ENCODE results near the gene EFNA2. TPM values are rescaled to one million over a fixed set of nuclear protein-coding genes. Genes with fewer than 3 reads are reported as not detected.

EFNA2 gene
- total and polyA plus RNA-seq, 9 donors, result 0.11 TPM; not detected in 8

DNA sequence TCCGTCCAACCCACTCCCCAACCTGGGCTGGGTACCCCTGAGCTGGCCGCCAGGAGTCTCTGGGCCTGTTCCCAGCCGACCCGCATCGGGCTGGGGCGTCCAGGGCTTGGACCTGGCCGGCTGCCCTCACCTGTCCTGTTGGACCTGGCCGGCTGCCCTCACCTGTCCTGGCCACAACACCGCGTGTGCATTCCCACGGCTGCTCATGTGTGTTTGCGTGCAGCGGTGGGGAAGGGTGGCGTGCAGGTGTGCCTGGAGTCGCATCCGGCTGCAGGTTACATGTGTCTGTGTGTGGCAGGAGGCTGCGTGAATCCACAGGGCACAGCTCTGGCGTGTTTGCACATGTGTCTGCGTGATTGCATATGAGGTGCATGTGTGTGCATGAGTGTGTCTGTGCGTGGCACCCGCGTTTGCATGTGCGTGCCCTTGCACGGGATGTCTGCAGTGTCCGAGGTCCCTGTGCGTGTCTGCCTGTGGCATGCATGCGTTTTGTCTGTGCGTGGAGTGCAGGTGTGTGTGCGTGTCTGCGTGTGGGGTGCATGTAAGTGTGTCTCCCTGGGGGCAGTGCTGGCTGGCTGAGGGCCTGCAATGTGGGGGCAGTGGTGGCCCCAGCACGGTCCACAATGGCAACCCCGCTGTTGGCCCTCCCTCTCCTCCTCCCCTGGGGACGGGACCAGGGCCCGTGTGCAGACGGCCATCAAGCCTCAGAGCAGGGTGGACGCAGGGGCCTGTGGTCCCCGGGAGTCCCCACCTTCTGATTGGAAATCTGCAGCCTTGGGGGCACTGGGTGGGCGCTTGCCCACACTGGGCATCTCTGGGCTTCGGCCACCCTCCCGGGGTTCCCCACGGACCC is 3.4 kb downstream of the EFNA2 start:
- intact Hi-C loops (cut with DNase I), result loop anchor here in 3 of 4 donors (10.0 kb wide), 2 partner anchors 46 to 156 kb away; no protein-coding TSS in a partner anchor
- H3K4me3 ChIP-seq, result no peak overlapping the region
- H3K36me3 ChIP-seq, result no peaks in the 10 kb centered on the region
- no peak for DNase-seq
- no peaks in the 10 kb centered on the region for H3K4me1 ChIP-seq (ENCODE audit: insufficient read depth)
- TF ChIP-seq CTCF (IDR thresholded peaks at IDR 0.05) (no peak), EP300 (IDR thresholded peaks at IDR 0.05) (no peak), POLR2A (IDR thresholded peaks at IDR 0.05) (no peak)
- peaks cover 9% of the 10 kb centered on the region for H3K27me3 ChIP-seq
- no peak overlapping the region for H3K27ac ChIP-seq
- WGBS, 3 donors, result 82 to 87% (median 82%) methylated on average over 37 to 41 of the region's 41 CpGs
- H3K9me3 ChIP-seq, result no peaks in the 10 kb centered on the region

- H3K27me3 ChIP-seq, result peaks cover 9% of the 10 kb centered on the region
- H3K27ac ChIP-seq, result no peak overlapping the region
- intact Hi-C loops (cut with DNase I), result loop anchor here in 3 of 4 donors (10.0 kb wide), 2 partner anchors 45 to 155 kb away; no protein-coding TSS in a partner anchor
- H3K36me3 ChIP-seq, result no peaks in the 10 kb centered on the region
- H3K4me1 ChIP-seq (ENCODE audit: insufficient read depth), result no peaks in the 10 kb centered on the region
- 69 to 78% (median 70%) methylated on average over 19 of the region's 19 CpGs for WGBS, 3 donors
- DNase-seq, result no peak
- no peak overlapping the region for H3K4me3 ChIP-seq
- TF ChIP-seq EP300 (IDR thresholded peaks at IDR 0.05) (no peak), CTCF (IDR thresholded peaks at IDR 0.05) (no peak), POLR2A (IDR thresholded peaks at IDR 0.05) (no peak)
- no peaks in the 10 kb centered on the region for H3K9me3 ChIP-seq
Measured at GRCh38 chr19:1289686-1290025, 4.0 kb downstream of the EFNA2 start.

DNA sequence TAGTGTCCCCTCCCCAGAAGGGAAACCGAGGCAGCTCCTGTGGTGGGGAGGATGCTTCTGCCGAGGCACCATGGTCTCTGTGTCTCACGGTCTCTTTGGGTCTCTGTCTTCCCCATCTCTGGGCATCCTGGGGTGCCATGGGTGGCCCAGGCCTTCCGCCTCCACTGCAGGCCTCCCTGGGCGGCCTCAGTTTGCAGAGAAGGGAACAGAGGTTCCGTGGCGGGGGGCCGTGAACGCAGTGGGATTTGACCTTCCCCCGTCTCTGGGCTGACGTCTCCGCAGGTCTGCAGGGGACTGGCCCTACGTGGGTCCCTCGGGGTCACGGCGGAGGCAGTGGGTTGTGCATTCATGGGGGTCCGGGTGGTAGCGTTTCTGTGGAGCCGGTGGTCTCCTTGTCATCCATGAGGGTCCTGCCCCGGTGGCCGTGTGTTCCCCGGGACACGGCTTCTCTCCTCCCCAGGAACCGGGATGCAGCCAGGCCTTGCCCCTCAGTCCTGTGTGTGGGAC is 4.6 kb downstream of the EFNA2 start:
- TF ChIP-seq POLR2A (IDR thresholded peaks at IDR 0.05) (no peak), EP300 (IDR thresholded peaks at IDR 0.05) (no peak), CTCF (IDR thresholded peaks at IDR 0.05) (no peak)
- intact Hi-C loops (cut with DNase I), result no loop called here
- whole genome bisulfite sequencing, 3 donors, result 83 to 85% (median 84%) methylated on average over 23 to 24 of the region's 24 CpGs

GRCh38 chr19:1290703-1291651 is 5.3 kb downstream of the EFNA2 start:
- H3K4me1 ChIP-seq (ENCODE audit: insufficient read depth), result no peaks in the 10 kb centered on the region
- no peaks in the 10 kb centered on the region for H3K9me3 ChIP-seq
- DNase-seq, result no peak
- 57 to 66% (median 64%) methylated on average over 34 to 40 of the region's 40 CpGs for WGBS, 3 donors
- no peak for TF ChIP-seq CTCF (IDR thresholded peaks at IDR 0.05)
- TF ChIP-seq POLR2A (IDR thresholded peaks at IDR 0.05), result no peak
- no peak for TF ChIP-seq EP300 (IDR thresholded peaks at IDR 0.05)
- no peaks in the 10 kb centered on the region for H3K36me3 ChIP-seq
- peaks cover 12% of the 10 kb centered on the region for H3K27me3 ChIP-seq
- intact Hi-C loops (cut with DNase I), result no loop called here
- H3K27ac ChIP-seq, result no peak overlapping the region
- no peak overlapping the region for H3K4me3 ChIP-seq

More for the DNA sequence above, 4.6 kb downstream of the EFNA2 start:
- no peak overlapping the region for H3K27ac ChIP-seq
- peaks cover 9% of the 10 kb centered on the region for H3K27me3 ChIP-seq
- H3K9me3 ChIP-seq, result no peaks in the 10 kb centered on the region
- no peak for DNase-seq
- no peak overlapping the region for H3K4me3 ChIP-seq
- H3K36me3 ChIP-seq, result no peaks in the 10 kb centered on the region
- H3K4me1 ChIP-seq (ENCODE audit: insufficient read depth), result no peaks in the 10 kb centered on the region
